HL-60/S4 treated with phorbol 12-myristate 13-acetate at 8.2 ng/mL for 4 days and 3 days (cell line): Measurements from ENCODE around the gene ASTN2.

Experiments used
- in situ Hi-C: fragments of 300-500 bp; cut with MboI; formaldehyde crosslinking; loops from 2 replicates; pipeline ENCODE4 v1.15.0; 2022; ENCODE audit warnings: low sequenced_read_pairs

Gene ASTN2

GRCh38 chr9:116599342-116599884 is 815.4 kb downstream of the ASTN2 start:
- in situ Hi-C loops: no loop called here

GRCh38 chr9:116596646-116597045 is 818.2 kb downstream of the ASTN2 start:
- in situ Hi-C loops: no loop called here

- in situ Hi-C loops: no loop called here
Observed at GRCh38 chr9:116594547-116594946, 820.3 kb downstream of the ASTN2 start.

- in situ Hi-C loops: no loop called here
Observed at GRCh38 chr9:116592970-116593369, 821.9 kb downstream of the ASTN2 start.

GRCh38 chr9:116589392-116590354 is 825.2 kb downstream of the ASTN2 start:
- in situ Hi-C loops: no loop called here

- in situ Hi-C loops: no loop called here
Observed at GRCh38 chr9:116587919-116588318, 826.9 kb downstream of the ASTN2 start.

GRCh38 chr9:116585896-116586295 is 829.0 kb downstream of the ASTN2 start:
- in situ Hi-C loops: no loop called here

GRCh38 chr9:116585204-116585603 is 829.7 kb downstream of the ASTN2 start:
- in situ Hi-C loops: no loop called here

- in situ Hi-C loops: no loop called here
Observed at GRCh38 chr9:116580853-116581252, 834.0 kb downstream of the ASTN2 start.

- in situ Hi-C loops: no loop called here
Observed at GRCh38 chr9:116576386-116576785, 838.5 kb downstream of the ASTN2 start.

GRCh38 chr9:116574027-116574679 is 840.7 kb downstream of the ASTN2 start:
- in situ Hi-C loops: no loop called here

- in situ Hi-C loops: no loop called here
Observed at GRCh38 chr9:116572095-116572748, 842.6 kb downstream of the ASTN2 start.

GRCh38 chr9:116569111-116569510 is 845.7 kb downstream of the ASTN2 start:
- in situ Hi-C loops: no loop called here

- in situ Hi-C loops: no loop called here
Observed at GRCh38 chr9:116566677-116567488, 848.0 kb downstream of the ASTN2 start.

- in situ Hi-C loops: no loop called here
Observed at GRCh38 chr9:116565986-116566385, 848.9 kb downstream of the ASTN2 start.

- in situ Hi-C loops: no loop called here
Observed at GRCh38 chr9:116564266-116564793, 850.5 kb downstream of the ASTN2 start.

GRCh38 chr9:116558818-116559540 is 855.9 kb downstream of the ASTN2 start:
- in situ Hi-C loops: no loop called here

GRCh38 chr9:116558035-116558434 is 856.8 kb downstream of the ASTN2 start:
- in situ Hi-C loops: no loop called here

GRCh38 chr9:116555556-116556155 is 859.2 kb downstream of the ASTN2 start:
- in situ Hi-C loops: no loop called here
